Muscle of leg (tissue), 11 donors: ENCODE measurements around the gene CTDSPL. TPM values are rescaled to one million over a fixed set of nuclear protein-coding genes. Genes with fewer than 3 reads are reported as not detected.
A peak's percentile ranks its signal among the peaks of the same experiment; 100 is the strongest.

Experiments
- DNase-seq: peaks from one replicate; pipeline ENCODE4 v3.0.0; 2013
- H3K27ac ChIP-seq: one replicate; pipeline ENCODE4 v1.5.1; 2013; ENCODE audit warnings: mild to moderate bottlenecking, low read length, control low read depth
- H3K27me3 ChIP-seq: one replicate; pipeline ENCODE4 v1.6.1; 2013; ENCODE audit warnings: low read length; ENCODE audit not compliant: control insufficient read depth, insufficient read depth
- H3K36me3 ChIP-seq: one replicate; pipeline ENCODE4 v1.6.1; 2013; ENCODE audit warnings: low read length; ENCODE audit not compliant: control insufficient read depth, insufficient read depth
- H3K4me1 ChIP-seq: one replicate; pipeline ENCODE4 v1.6.1; 2013; ENCODE audit warnings: low read length; ENCODE audit not compliant: control insufficient read depth, insufficient read depth
- H3K4me3 ChIP-seq: one replicate; pipeline ENCODE4 v1.5.1; 2013; ENCODE audit warnings: low read length, control low read depth
- H3K9me3 ChIP-seq: replicated peaks from 2 replicates; pipeline ENCODE4 v1.6.1; 2013; ENCODE audit warnings: low read depth, low read length; ENCODE audit not compliant: control insufficient read depth
- WGBS: methylation state at CpG from one replicate; pipeline ENCODE4 v1.1.5; 2013; ENCODE audit warnings: missing lambda C conversion rate; ENCODE audit not compliant: insufficient coverage; 5-methylcytosine and 5-hydroxymethylcytosine counted together
- polyA plus RNA-seq, 8 donors: library from polyadenylated mRNA; unstranded; fragments of 120-200 nt; gene quantifications; one replicate each; pipeline versions ENCODE4 v1.2.1 to v1.2.3, GENCODE V29; 2013; ENCODE audit warnings: inconsistent platforms in 1 of 8, low replicate concordance in 1 of 8; ENCODE audit not compliant: insufficient read length in 8 of 8, insufficient read depth in 1 of 8
- total RNA-seq: library from RNA; stranded (reverse); fragments of 120-200 nt; gene quantifications from one replicate; pipeline ENCODE4 v1.2.4, GENCODE V29; 2013

CTDSPL gene
- total and polyA plus RNA-seq, 9 donors = 29.9 to 41.8 (median 38.0) TPM

DNA sequence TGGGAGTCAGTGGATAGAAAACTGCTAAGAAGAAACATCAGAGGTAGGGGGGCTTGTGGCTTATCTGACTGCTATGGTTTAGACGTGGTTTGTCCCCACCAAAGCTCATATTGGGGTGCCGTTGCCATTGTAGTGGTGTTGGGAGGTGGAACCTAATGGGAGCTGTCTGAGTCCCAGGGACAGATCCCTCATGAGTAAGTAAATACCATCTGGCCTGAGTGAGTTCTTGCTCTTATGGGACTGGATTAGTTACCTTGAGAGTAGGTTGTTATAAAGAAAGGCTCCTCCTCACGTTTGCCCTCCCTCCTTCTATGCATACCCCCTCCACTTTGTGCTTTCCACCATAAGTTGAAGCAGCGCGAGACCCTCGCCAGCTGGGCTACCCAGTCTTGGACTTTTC is 75.5 kb downstream of the CTDSPL start:
- H3K9me3 ChIP-seq = no peaks in the 10 kb centered on the region
- no peaks in the 10 kb centered on the region for H3K27me3 ChIP-seq
- H3K27ac ChIP-seq = no peak overlapping the region
- no peak for DNase-seq
- peaks cover 3% of the 10 kb centered on the region for H3K36me3 ChIP-seq
- H3K4me1 ChIP-seq = peaks cover 31% of the 10 kb centered on the region
- H3K4me3 ChIP-seq = no peak overlapping the region
- no CpG with 5 or more reads among the region's 6 CpGs for WGBS

DNA sequence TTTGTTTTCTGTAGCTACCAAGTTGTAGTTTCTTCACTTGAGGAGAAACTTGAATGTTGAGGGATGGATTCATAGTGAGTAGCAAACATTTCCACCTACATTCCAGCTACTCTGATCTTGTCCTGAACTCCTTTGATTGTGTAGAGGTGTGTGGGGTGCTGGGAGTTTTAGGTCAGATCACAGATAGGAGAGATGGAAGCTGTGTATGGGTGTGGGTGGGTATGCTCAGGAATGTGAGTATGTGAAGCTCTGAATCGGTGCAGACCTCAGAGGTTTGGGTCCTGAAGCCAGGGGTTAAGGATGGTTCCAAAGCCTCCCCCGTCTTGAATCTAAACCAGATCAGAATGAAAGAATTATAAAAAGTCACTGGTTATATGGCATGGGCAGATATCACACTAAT is 76.3 kb downstream of the CTDSPL start:
- WGBS = no CpG with 5 or more reads among the region's 2 CpGs
- H3K36me3 ChIP-seq = peaks cover 3% of the 10 kb centered on the region
- no peak overlapping the region for H3K4me3 ChIP-seq
- H3K4me1 ChIP-seq = peaks cover 34% of the 10 kb centered on the region
- no peak overlapping the region for H3K27ac ChIP-seq
- H3K9me3 ChIP-seq = no peaks in the 10 kb centered on the region
- no peaks in the 10 kb centered on the region for H3K27me3 ChIP-seq
- no peak for DNase-seq

DNA sequence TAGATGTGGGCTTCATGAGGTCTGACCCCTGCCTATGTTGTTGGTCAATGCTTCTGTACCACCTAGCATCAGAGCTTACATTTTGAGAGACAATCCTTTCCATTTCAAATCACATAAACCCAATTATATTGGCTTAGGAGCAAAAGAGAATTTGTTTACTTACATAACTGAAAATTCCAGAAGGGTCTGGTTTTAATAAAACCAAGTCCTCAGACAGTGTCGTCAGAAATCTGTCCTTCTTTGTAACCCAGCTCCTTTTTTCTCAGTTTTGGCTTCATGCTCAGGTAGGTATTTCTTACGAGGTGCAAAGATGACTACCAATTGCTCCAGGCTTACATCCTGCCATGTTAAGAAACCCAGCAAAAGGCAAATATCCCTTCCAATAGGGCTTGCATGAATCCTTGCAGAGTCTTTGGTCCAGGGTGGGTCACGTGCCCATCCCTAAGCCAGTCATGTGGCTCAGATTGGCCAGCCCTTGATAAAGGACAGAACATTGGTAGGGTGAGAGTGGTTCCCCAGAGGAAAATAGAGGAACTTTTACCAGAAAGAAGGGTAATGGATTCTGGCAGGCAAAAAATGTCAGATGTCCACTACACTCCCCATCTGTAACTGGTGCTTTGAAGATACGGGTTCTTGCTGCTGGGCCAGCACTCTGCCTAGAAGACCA is 78.7 kb downstream of the CTDSPL start:
- Histone ChIP-seq H3K27ac (no peak overlapping the region), H3K4me1 (peaks cover 38% of the 10 kb centered on the region), H3K9me3 (no peaks in the 10 kb centered on the region), H3K36me3 (peaks cover 3% of the 10 kb centered on the region), H3K27me3 (no peaks in the 10 kb centered on the region), H3K4me3 (no peak overlapping the region)
- no CpG with 5 or more reads among the region's 4 CpGs for WGBS
- DNase-seq = no peak

DNA sequence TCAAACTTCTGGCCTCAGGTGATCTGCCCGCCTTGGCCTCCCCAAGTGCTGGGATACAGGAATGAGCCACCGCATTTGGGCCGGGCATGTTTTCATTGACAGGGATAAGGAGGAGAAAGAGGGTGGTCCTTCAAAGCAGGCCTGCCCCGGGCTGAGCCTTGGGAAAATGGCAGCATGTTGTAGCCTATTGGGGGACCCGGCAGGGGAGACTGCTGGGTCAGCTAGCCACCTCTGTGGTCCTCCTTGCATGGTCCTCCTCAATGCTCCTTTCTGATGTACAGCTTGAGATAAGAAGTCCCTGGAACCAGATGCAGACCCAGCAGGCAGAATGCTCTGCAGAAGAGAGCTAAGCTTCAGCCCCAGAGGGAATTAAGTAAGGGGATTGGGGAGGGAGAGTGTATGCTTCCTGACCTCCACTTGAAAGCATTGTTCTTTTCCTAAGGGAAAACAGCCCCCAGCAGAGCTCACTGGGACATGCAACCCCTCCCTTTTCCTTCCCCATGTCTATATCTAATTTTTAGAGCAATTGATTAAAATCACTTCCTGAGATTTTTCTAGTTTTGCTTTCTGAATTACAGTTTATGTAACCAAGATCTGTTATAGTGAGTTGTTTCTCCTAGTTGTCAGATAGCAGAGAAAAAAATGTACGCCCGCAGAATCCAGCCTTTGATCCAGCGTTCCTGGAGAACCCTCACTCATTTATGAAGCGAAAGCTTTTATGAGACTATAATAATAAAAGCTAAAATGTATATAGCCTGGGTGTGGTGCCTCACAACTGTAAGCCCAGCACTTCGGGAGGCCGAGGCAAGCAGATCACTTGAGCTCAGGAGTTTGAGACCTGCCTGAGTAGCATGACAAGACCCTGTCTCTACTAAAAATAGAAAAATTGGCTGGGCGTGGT is 80.2 kb downstream of the CTDSPL start:
- no peak for DNase-seq
- Histone ChIP-seq H3K9me3 (no peaks in the 10 kb centered on the region), H3K4me1 (peaks cover 41% of the 10 kb centered on the region), H3K4me3 (no peak overlapping the region), H3K36me3 (peaks cover 3% of the 10 kb centered on the region), H3K27me3 (no peaks in the 10 kb centered on the region), H3K27ac (peak overlapping the region; percentile 23)
- WGBS = 100% methylated on average over 1 of the region's 12 CpGs

DNA sequence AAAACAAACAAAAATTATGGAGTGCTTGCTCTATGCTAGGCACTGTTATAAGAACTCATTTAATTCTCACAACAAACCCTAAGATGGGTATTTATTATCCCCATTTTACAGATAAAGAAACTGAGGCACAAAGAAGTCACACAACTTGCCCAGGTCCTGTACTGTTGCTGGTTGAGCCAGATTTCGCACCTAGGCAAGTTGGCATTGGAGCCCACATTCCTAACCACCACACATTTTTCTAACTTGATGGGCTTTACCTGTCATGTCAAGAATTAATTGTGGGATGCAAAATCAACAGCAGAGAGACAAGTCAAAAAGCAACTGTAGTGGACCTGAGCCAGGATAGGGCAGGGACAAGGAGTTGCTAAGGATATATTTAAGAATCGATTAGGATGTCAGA is 81.0 kb downstream of the CTDSPL start:
- Histone ChIP-seq H3K4me1 (peaks cover 41% of the 10 kb centered on the region), H3K9me3 (no peaks in the 10 kb centered on the region), H3K27ac (no peak overlapping the region), H3K36me3 (peaks cover 3% of the 10 kb centered on the region), H3K27me3 (no peaks in the 10 kb centered on the region), H3K4me3 (no peak overlapping the region)
- no peak for DNase-seq
- WGBS = 100% methylated on average over 1 of the region's 2 CpGs

DNA sequence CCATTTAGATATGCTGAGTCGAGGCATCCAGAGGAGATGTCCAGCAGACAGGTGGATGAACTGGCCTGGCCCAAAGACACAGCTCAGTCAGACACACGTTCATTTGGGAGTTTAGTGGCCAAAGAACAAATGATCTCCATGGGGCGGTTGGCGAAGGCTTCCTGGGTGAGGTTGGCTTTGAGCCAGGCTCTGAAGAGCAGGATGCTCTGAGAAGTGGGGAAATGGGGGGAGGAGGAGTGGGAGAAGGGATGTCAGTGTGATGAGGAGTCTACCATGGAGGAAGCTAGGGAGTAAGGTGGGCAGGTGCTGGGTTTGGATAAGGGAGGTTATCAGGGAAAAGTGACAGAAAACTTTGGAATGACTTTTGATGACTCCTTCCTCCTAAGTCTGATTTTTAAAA is 81.4 kb downstream of the CTDSPL start:
- peaks cover 3% of the 10 kb centered on the region for H3K36me3 ChIP-seq
- 86% methylated on average over 3 of the region's 4 CpGs for WGBS
- no peaks in the 10 kb centered on the region for H3K27me3 ChIP-seq
- no peak for DNase-seq
- no peak overlapping the region for H3K27ac ChIP-seq
- no peak overlapping the region for H3K4me3 ChIP-seq
- H3K9me3 ChIP-seq = no peaks in the 10 kb centered on the region
- peaks cover 41% of the 10 kb centered on the region for H3K4me1 ChIP-seq

DNA sequence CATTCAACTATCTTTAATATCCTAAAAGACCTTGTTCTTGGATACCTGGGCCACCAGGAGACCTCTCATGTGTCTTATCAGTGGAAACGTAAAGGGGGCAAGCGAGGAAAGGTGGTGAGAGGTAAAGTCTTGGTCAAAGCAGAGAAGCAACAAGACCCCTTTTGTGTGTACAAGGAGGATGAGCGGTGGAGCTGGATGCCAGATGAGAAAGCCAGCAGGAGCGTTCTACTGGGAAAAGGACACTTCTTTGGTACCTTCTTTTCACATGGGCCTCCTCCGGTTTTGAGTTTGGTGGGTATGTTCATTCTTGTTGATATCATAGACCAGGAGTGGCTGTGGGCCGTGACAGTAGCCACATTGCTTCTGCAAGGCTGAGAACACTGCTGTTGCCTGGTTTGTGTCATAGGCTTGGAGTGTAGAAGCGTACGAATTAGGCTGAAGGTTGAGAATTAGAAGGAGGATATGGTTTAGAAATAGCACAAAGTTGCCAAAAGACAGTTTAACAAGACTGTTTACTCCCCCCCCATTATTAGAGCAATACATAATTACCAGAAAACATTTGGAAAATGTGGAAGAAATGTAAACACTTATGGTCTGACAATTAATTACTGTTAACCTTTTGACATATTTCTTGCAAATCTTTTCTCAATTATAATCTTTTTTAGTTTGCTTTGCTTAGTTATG is 82.1 kb downstream of the CTDSPL start:
- no peaks in the 10 kb centered on the region for H3K9me3 ChIP-seq
- no peaks in the 10 kb centered on the region for H3K27me3 ChIP-seq
- H3K4me3 ChIP-seq = no peak overlapping the region
- 100% methylated on average over 2 of the region's 8 CpGs for WGBS
- H3K36me3 ChIP-seq = peaks cover 3% of the 10 kb centered on the region
- no peak for DNase-seq
- H3K27ac ChIP-seq = no peak overlapping the region
- H3K4me1 ChIP-seq = peaks cover 41% of the 10 kb centered on the region

DNA sequence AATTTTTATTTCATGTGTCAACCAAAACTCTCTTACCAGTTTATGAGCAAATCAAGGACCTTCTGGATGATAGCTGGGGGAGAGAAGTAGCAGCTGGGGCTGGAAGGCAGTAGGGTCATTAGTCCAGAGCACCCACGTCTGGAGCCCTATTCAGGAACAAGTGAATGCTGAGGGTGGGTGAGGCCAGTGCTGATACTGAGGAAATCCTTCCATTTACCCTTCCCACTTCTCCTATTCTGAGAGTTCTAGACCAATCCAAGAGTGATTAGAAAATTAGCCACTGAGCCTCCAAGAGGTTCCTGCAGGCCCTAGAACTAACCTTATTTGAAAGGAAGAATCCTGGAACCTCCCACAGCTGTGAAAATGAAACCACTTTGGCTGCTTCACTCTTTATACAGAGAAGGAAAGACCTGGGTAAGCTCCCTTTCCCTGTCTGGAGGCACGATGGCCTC is 82.7 kb downstream of the CTDSPL start:
- no peak overlapping the region for H3K4me3 ChIP-seq
- WGBS = no CpG with 5 or more reads among the region's 2 CpGs
- H3K36me3 ChIP-seq = peaks cover 3% of the 10 kb centered on the region
- DNase-seq = no peak
- no peaks in the 10 kb centered on the region for H3K27me3 ChIP-seq
- H3K9me3 ChIP-seq = no peaks in the 10 kb centered on the region
- no peak overlapping the region for H3K27ac ChIP-seq
- H3K4me1 ChIP-seq = peaks cover 41% of the 10 kb centered on the region

DNA sequence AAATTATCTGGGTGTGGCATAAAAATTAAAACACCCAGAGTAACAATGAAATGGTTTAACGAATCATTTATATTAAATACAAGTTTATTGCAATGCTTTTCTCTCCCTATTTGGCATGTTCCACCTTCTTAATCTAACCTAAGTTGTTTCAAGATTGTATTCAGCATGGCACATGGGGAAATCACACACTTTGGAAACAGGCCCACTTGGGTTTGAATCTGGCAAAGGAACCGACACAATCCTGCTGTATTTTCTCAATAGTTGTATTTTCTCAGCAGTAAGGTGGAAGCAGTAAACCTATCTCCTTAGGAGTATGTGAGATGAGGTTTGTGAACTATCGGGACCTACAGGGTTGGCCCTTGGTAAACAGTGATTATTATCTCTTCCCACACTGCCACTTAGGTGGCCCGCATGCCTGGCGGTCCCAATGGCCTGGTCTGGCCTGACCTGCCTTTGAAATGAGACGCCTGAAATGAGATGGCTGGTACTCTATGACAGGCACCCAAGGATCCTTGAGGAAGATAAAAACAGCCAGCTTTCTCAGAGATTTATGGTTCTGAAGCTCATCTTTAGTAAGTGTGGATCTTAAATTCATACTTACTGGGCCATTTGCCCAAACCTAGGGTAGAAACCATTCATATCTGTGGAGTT is 83.6 kb downstream of the CTDSPL start:
- no CpG with 5 or more reads among the region's 6 CpGs for WGBS
- Histone ChIP-seq H3K36me3 (peaks cover 6% of the 10 kb centered on the region), H3K4me3 (no peak overlapping the region), H3K27ac (no peak overlapping the region), H3K27me3 (no peaks in the 10 kb centered on the region), H3K4me1 (peaks cover 45% of the 10 kb centered on the region), H3K9me3 (no peaks in the 10 kb centered on the region)
- no peak for DNase-seq
